Parathyroid adenoma (tissue), 2 donors: ENCODE data around the gene CYP2C8.

Experiments
- H2AFZ ChIP-seq: fragments of 300-600 bp; sonication (generic); one replicate; pipeline ENCODE4 v1.7.0; 2017; ENCODE audit warnings: antibody characterized with exemption, mild to moderate bottlenecking
- H3K27ac ChIP-seq: fragments of 300-600 bp; sonication (generic); one replicate; pipeline ENCODE4 v1.7.0; 2017
- H3K27me3 ChIP-seq: fragments of 300-600 bp; sonication (generic); one replicate; pipeline ENCODE4 v1.7.0; 2017; ENCODE audit warnings: low read length; ENCODE audit not compliant: control insufficient read depth, insufficient read depth
- H3K36me3 ChIP-seq: fragments of 300-600 bp; sonication (generic); one replicate; pipeline ENCODE4 v1.7.0; 2017; ENCODE audit warnings: low read length; ENCODE audit not compliant: control insufficient read depth, insufficient read depth
- H3K4me1 ChIP-seq: fragments of 300-600 bp; sonication (generic); one replicate; pipeline ENCODE4 v1.7.0; 2017; ENCODE audit warnings: control low read depth
- H3K4me2 ChIP-seq: fragments of 300-600 bp; sonication (generic); one replicate; pipeline ENCODE4 v1.7.0; 2017; ENCODE audit warnings: low read length
- H3K4me3 ChIP-seq: fragments of 300-600 bp; sonication (generic); one replicate; pipeline ENCODE4 v1.7.0; 2017; ENCODE audit warnings: low read depth, low read length
- H3K79me2 ChIP-seq: fragments of 300-600 bp; sonication (generic); one replicate; pipeline ENCODE4 v1.7.0; 2017; ENCODE audit warnings: control low read depth
- H3K9ac ChIP-seq: fragments of 300-600 bp; sonication (generic); one replicate; pipeline ENCODE4 v1.7.0; 2017; ENCODE audit warnings: mild to moderate bottlenecking
- H3K9me3 ChIP-seq: fragments of 300-600 bp; sonication (generic); one replicate; pipeline ENCODE4 v1.7.0; 2017; ENCODE audit warnings: low read length; ENCODE audit not compliant: control insufficient read depth
- TF ChIP-seq, protein P1 (sequence below): fragments of 300-600 bp; sonication (generic); IDR thresholded peaks from one replicate; pipeline ENCODE4 v1.7.0; 2017; ENCODE audit warnings: antibody characterized with exemption, mild to moderate bottlenecking
- donor health status: primary hyperparathyroidism.

The CYP2C8 gene

DNA sequence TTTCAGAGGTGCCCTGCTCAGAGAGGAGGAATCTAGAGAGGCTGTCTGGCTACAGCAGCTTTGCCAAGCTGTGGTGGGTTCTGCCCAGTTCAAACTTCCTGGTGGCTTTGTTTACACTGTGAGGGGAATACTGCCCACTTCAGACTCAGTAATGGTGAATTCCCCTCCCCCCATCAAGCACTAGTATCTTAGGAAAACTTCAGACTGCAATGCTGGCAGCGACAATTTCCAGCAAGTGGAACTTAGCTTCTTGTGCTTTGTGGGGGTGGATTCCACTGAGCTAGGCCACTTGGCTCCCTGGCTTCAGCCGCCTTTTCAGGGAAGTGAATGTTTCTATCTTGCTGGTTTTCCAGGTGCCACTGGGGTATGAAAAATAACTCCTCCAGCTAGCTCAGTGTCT lies 42.8 kb downstream of the CYP2C8 start:
- TF ChIP-seq, protein P1, sequence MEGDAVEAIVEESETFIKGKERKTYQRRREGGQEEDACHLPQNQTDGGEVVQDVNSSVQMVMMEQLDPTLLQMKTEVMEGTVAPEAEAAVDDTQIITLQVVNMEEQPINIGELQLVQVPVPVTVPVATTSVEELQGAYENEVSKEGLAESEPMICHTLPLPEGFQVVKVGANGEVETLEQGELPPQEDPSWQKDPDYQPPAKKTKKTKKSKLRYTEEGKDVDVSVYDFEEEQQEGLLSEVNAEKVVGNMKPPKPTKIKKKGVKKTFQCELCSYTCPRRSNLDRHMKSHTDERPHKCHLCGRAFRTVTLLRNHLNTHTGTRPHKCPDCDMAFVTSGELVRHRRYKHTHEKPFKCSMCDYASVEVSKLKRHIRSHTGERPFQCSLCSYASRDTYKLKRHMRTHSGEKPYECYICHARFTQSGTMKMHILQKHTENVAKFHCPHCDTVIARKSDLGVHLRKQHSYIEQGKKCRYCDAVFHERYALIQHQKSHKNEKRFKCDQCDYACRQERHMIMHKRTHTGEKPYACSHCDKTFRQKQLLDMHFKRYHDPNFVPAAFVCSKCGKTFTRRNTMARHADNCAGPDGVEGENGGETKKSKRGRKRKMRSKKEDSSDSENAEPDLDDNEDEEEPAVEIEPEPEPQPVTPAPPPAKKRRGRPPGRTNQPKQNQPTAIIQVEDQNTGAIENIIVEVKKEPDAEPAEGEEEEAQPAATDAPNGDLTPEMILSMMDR: no peak
- H3K9me3 ChIP-seq: no peaks in the 10 kb centered on the region

DNA sequence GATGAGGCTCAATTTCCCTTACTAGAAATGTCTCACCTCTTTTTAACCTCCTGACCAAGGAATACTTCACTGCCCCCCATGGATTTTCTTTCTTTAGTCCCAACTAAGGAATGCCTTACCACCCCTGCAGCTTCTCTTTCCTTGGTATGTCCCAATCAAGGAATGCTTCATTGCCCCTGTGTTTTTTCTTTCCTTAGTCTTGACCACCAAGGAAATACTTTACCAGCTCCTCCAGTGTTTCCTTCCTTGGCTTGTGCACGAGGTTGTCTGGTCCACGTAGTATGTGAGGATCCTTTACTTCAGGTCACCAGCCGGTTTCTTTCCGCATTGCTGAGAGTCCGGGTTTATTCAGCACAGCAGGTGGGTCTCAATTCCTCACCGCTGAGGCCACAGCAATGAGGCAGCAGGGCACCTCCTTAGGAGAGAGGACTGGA lies 71.5 kb downstream of the CYP2C8 start:
- no peaks in the 10 kb centered on the region for H3K27me3 ChIP-seq
- TF ChIP-seq, protein P1: no peak
- no peak overlapping the region for H3K4me3 ChIP-seq
- H3K4me2 ChIP-seq: no peak overlapping the region
- no peaks in the 10 kb centered on the region for H3K4me1 ChIP-seq
- no peak overlapping the region for H3K9ac ChIP-seq
- no peak overlapping the region for H2AFZ ChIP-seq
- no peak overlapping the region for H3K27ac ChIP-seq
- no peaks in the 10 kb centered on the region for H3K36me3 ChIP-seq
- no peaks in the 10 kb centered on the region for H3K9me3 ChIP-seq
- no peaks in the 10 kb centered on the region for H3K79me2 ChIP-seq

More for the DNA sequence above, 42.8 kb downstream of the CYP2C8 start:
- Histone ChIP-seq H3K4me2 (no peak overlapping the region), H3K9ac (no peak overlapping the region), H3K27me3 (no peaks in the 10 kb centered on the region), H3K4me1 (no peaks in the 10 kb centered on the region), H3K27ac (no peak overlapping the region), H3K4me3 (no peak overlapping the region), H2AFZ (no peak overlapping the region), H3K36me3 (no peaks in the 10 kb centered on the region), H3K79me2 (no peaks in the 10 kb centered on the region)

DNA sequence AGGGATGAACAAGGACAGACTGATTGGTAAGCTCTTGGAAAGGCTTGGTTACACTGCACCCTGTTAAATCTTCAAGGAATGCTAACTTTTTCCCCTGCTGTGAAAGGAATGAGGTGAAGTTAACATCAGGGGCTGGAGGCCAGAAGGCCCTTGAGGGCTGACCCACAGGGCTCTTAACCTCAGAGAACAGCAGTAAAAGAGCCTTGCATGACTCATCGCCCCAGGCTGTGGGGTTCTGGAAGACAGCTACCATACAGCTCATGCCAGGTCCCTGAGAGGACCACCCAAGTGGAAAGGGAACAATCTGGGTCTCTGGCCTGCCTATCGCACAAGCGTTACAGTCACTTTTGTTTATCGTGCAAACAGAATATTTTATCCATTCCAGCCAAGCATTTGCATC lies 76.5 kb downstream of the CYP2C8 start:
- Histone ChIP-seq H2AFZ (no peak overlapping the region), H3K4me2 (no peak overlapping the region)

DNA sequence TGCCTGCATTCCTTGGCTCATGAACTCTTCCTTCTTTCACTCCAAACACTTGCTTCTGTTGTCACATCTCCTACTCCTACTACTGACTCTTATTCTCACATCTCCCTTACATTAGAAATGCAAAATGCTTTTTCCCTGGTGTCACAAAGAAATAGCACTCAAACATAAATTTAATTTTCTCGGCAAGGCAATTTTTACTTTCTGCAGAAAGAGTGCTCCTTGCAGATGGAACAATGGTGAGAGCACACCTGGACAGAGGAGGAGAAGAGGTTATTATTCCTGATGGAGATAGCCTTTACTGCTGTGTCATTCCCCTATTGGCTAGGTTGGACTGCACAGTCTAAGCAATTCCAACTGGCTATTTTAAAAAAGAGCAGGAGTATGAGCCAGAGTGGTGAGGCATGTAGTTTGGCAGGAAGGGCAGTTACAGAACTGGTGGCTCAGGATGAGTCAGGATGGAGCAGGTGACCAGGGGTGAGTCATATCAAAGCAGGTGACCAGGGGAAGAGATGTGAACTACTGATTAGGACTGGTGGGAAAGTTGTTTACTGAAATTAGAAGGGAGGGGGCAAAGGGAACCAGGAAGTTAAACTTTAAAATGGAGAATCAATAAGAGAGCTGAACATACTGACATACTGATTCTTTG lies 77.9 kb downstream of the CYP2C8 start:
- Histone ChIP-seq H3K27ac (no peak overlapping the region), H3K79me2 (no peaks in the 10 kb centered on the region), H3K27me3 (no peaks in the 10 kb centered on the region)

More for the DNA sequence above, 76.5 kb downstream of the CYP2C8 start:
- no peak overlapping the region for H3K27ac ChIP-seq
- no peaks in the 10 kb centered on the region for H3K9me3 ChIP-seq
- H3K36me3 ChIP-seq: no peaks in the 10 kb centered on the region
- no peak overlapping the region for H3K4me3 ChIP-seq
- no peaks in the 10 kb centered on the region for H3K4me1 ChIP-seq
- H3K9ac ChIP-seq: no peak overlapping the region
- TF ChIP-seq, protein P1: no peak
- no peaks in the 10 kb centered on the region for H3K79me2 ChIP-seq
- H3K27me3 ChIP-seq: no peaks in the 10 kb centered on the region

More for the DNA sequence above, 77.9 kb downstream of the CYP2C8 start:
- H3K36me3 ChIP-seq: no peaks in the 10 kb centered on the region
- H3K4me1 ChIP-seq: no peaks in the 10 kb centered on the region
- no peak overlapping the region for H3K9ac ChIP-seq
- H3K4me3 ChIP-seq: no peak overlapping the region
- TF ChIP-seq, protein P1: no peak
- H3K9me3 ChIP-seq: no peaks in the 10 kb centered on the region
- H2AFZ ChIP-seq: no peak overlapping the region
- no peak overlapping the region for H3K4me2 ChIP-seq
